Panc1 (cell line): Measurements from ENCODE around the gene THEMIS2. TPM values are rescaled to one million over a fixed set of nuclear protein-coding genes. Genes with fewer than 3 reads are reported as not detected.

Experiments
- ATAC-seq: fragments of 200-7000 bp; cut with Tn5 transposase; 2 replicates; pipeline ENCODE4 v1.9.1; 2020; ENCODE audit warnings: mild to moderate bottlenecking, moderate library complexity
- BruUV-seq: library from RNA; stranded (reverse); fragments of 400-500 nt; replicated peaks from 2 replicates; lab custom pipeline; 2021; lab: Mats Ljungman, UMichigan
- CTCF ChIA-PET: fragments of 300-600 bp; sonication (Branson Sonifier 250); formaldehyde crosslinking; loops from one replicate; lab custom pipeline; 2022; ENCODE audit warnings: antibody characterized with exemption; lab: Charles Lee
- POLR2A ChIA-PET: fragments of 300-600 bp; sonication (Branson Sonifier 250); formaldehyde crosslinking; loops from one replicate; lab custom pipeline; 2022; ENCODE audit warnings: antibody characterized with exemption; lab: Charles Lee
- DNase-seq: peaks from one replicate; pipeline ENCODE4 v3.0.0-alpha.2; 2010; ENCODE audit warnings: low read depth, low spot score
- H3K27ac ChIP-seq: 2 replicates; pipeline ENCODE4 v1.5.1; 2011; ENCODE audit warnings: mild to moderate bottlenecking, low read length, inconsistent platforms
- H3K27me3 ChIP-seq: fragments of 200-500 bp; sonication (Bioruptor generic); 2 replicates; pipeline ENCODE4 v1.6.0; 2014; ENCODE audit warnings: low read length, inconsistent platforms; ENCODE audit not compliant: control insufficient read depth, insufficient read depth
- H3K36me3 ChIP-seq: fragments of 200-500 bp; sonication (Bioruptor generic); 2 replicates; pipeline ENCODE4 v1.5.1; 2014; ENCODE audit warnings: inconsistent platforms, mild to moderate bottlenecking, low read length, moderate library complexity; ENCODE audit not compliant: control insufficient read depth, insufficient read depth
- H3K4me1 ChIP-seq: 2 replicates; pipeline ENCODE4 v1.5.1; 2011; ENCODE audit warnings: inconsistent platforms, mild to moderate bottlenecking, low read length, moderate library complexity; ENCODE audit not compliant: control insufficient read depth, insufficient read depth
- H3K4me3 ChIP-seq, 2 experiments: 2 replicates each; pipeline ENCODE4 v1.5.1; 2011 to 2012; ENCODE audit warnings: low read depth in 2 of 2, low read length in 2 of 2, mild to moderate bottlenecking in 2 of 2, inconsistent platforms in 1 of 2, moderate library complexity in 1 of 2
- H3K9me3 ChIP-seq: fragments of 200-500 bp; sonication (Bioruptor generic); 2 replicates; pipeline ENCODE4 v1.5.1; 2014; ENCODE audit warnings: low read depth, mild to moderate bottlenecking, inconsistent platforms, low read length, moderate library complexity; ENCODE audit not compliant: control insufficient read depth, insufficient read depth
- CTCF ChIP-seq: fragments of 450-650 bp; IDR thresholded peaks from 2 replicates; pipeline ENCODE4 v1.5.1; 2017; ENCODE audit warnings: mild to moderate bottlenecking
- POLR2AphosphoS5 ChIP-seq: IDR thresholded peaks from 2 replicates; pipeline ENCODE4 v1.6.1; 2012; ENCODE audit warnings: mild to moderate bottlenecking, low read depth, low read length, moderate library complexity
- REST ChIP-seq, 2 experiments: IDR thresholded peaks; 2 replicates each; pipeline ENCODE4 v1.6.1; 2011 to 2012; ENCODE audit warnings: low read depth in 2 of 2, control low read depth in 1 of 2, low read length in 1 of 2, mild to moderate bottlenecking in 1 of 2, moderate library complexity in 1 of 2; ENCODE audit not compliant: insufficient read depth in 1 of 2
- SIN3A ChIP-seq: IDR thresholded peaks from 2 replicates; pipeline ENCODE4 v1.6.1; 2012; ENCODE audit warnings: low read depth, mild to moderate bottlenecking, low read length, moderate library complexity, borderline replicate concordance; ENCODE audit not compliant: insufficient read depth
- TCF7L2 ChIP-seq: IDR thresholded peaks from 2 replicates; pipeline ENCODE4 v1.6.1; 2011; ENCODE audit warnings: mild to moderate bottlenecking, low read depth, low read length, inconsistent platforms
- in situ Hi-C: cut with HindIII; loops from 2 replicates; pipeline ENCODE4 v1.10.0; 2016; ENCODE audit warnings: low sequenced_read_pairs, low pct_unique_long_range_greater_than_20kb
- intact Hi-C: fragments of 100-400 bp; cut with micrococcal nuclease; formaldehyde crosslinking; loops from one replicate; pipeline ENCODE4 v1.10.0; 2022; ENCODE audit not compliant: unreplicated experiment
- total RNA-seq: library from RNA; stranded (reverse); gene quantifications from one replicate; pipeline ENCODE4 v1.2.1, GENCODE V29; 2021; ENCODE audit not compliant: unreplicated experiment

Gene THEMIS2
- total RNA-seq, 1 experiment from 2014 or later = 4.2 TPM

- Histone ChIP-seq H3K9me3 (no peaks in the 10 kb centered on the region), H3K4me3 (peak within 1 kb of the TSS; percentile 25 to 55), H3K36me3 (no peaks in the 10 kb centered on the region), H3K27ac (no peak within 1 kb of the TSS), H3K4me1 (peaks cover 16% of the 10 kb centered on the region), H3K27me3 (no peaks in the 10 kb centered on the region)
- no peak for TF ChIP-seq SIN3A
- no peak for TF ChIP-seq POLR2AphosphoS5
- TF ChIP-seq CTCF = no peak
- TF ChIP-seq REST (IDR thresholded peaks at IDR 0.05; ENCODE audit: insufficient read depth in 1 of 2, low read depth in 2 of 2, low read length in 1 of 2) = no peak
- no peak for TF ChIP-seq TCF7L2
- CTCF ChIA-PET = interaction anchor here (0.6 kb wide), 1 partner anchor 10 kb away, joined by 4 read pairs; no protein-coding TSS in a partner anchor
- intact Hi-C loops = no loop called here
- POLR2A ChIA-PET = no interaction called here
- no peak for DNase-seq
- BruUV-seq = no TSS peak
- ATAC-seq = peak; percentile 92
- in situ Hi-C loops = no loop called here
These were observed 62.6 kb downstream of the THEMIS2 start, which contains the start of gene SMPDL3B for GRCh38 chr1:27934818-27935549. Gene SMPDL3B (plus strand): TSS chr1:27935000. CDS start chr1:27935184, 184 bp downstream.

GRCh38 chr1:27935721-27936120 lies 63.4 kb downstream of the THEMIS2 start:
- no peaks in the 10 kb centered on the region for H3K9me3 ChIP-seq
- no TSS peak for BruUV-seq
- POLR2A ChIA-PET = no interaction called here
- H3K27ac ChIP-seq = no peak overlapping the region
- TF ChIP-seq TCF7L2 (no peak), POLR2AphosphoS5 (no peak), SIN3A (no peak), REST (IDR thresholded peaks at IDR 0.05; ENCODE audit: insufficient read depth in 1 of 2, low read depth in 2 of 2, low read length in 1 of 2) (no peak), CTCF (no peak)
- CTCF ChIA-PET = no interaction called here
- no peak for DNase-seq
- in situ Hi-C loops = no loop called here
- no peaks in the 10 kb centered on the region for H3K36me3 ChIP-seq
- no peak overlapping the region for H3K4me3 ChIP-seq
- intact Hi-C loops = no loop called here
- H3K27me3 ChIP-seq = no peaks in the 10 kb centered on the region
- peaks cover 16% of the 10 kb centered on the region for H3K4me1 ChIP-seq
- ATAC-seq = no peak
